HEK293T (cell line): ENCODE data around the gene COL23A1.

Source experiments
- CTCF ChIA-PET: fragments of 350-600 bp; formaldehyde crosslinking; extraction: SDS; loops from one replicate; lab custom pipeline; 2021; ENCODE audit warnings: antibody characterized with exemption, inconsistent platforms; lab: Yijun Ruan, JAX
- POLR2A ChIA-PET: fragments of 350-600 bp; formaldehyde crosslinking; extraction: SDS; loops from one replicate; lab custom pipeline; 2020; ENCODE audit warnings: antibody characterized with exemption, inconsistent platforms; lab: Yijun Ruan, JAX
- DNase-seq: peaks from one replicate; pipeline ENCODE4 v3.0.0; 2012; ENCODE audit warnings: mixed read lengths; ENCODE audit errors: extremely low spot score
- ARNT ChIP-seq: fragments of 450-650 bp; IDR thresholded peaks from 2 replicates; pipeline ENCODE4 v1.6.1; 2017; ENCODE audit warnings: mild to moderate bottlenecking
- BHLHE40 ChIP-seq: fragments of 450-650 bp; IDR thresholded peaks from 2 replicates; pipeline ENCODE4 v1.6.1; 2016; ENCODE audit warnings: mild to moderate bottlenecking, moderate library complexity, borderline replicate concordance
- CTBP1 ChIP-seq: fragments of 450-650 bp; IDR thresholded peaks from 2 replicates; pipeline ENCODE4 v1.6.1; 2016; ENCODE audit warnings: borderline replicate concordance
- ELF4 ChIP-seq: fragments of 450-650 bp; IDR thresholded peaks from 2 replicates; pipeline ENCODE4 v1.6.1; 2017; ENCODE audit warnings: antibody characterized with exemption
- FOXA1 ChIP-seq: fragments of 450-650 bp; IDR thresholded peaks from 2 replicates; pipeline ENCODE4 v1.6.1; 2016; ENCODE audit warnings: mild to moderate bottlenecking
- FOXK2 ChIP-seq: fragments of 450-650 bp; IDR thresholded peaks from 2 replicates; pipeline ENCODE4 v1.6.1; 2016; ENCODE audit warnings: mild to moderate bottlenecking
- FOXM1 ChIP-seq: fragments of 450-650 bp; IDR thresholded peaks from 2 replicates; pipeline ENCODE4 v1.6.1; 2017; ENCODE audit warnings: mild to moderate bottlenecking, borderline replicate concordance
- HDGF ChIP-seq: fragments of 450-650 bp; IDR thresholded peaks from 2 replicates; pipeline ENCODE4 v1.6.1; 2017; ENCODE audit warnings: antibody characterized with exemption, borderline replicate concordance
- L3MBTL2 ChIP-seq: fragments of 450-650 bp; conservative IDR thresholded peaks from 2 replicates; pipeline ENCODE4 v1.6.1; 2016; ENCODE audit warnings: mild to moderate bottlenecking
- LEF1 ChIP-seq: fragments of 450-650 bp; IDR thresholded peaks from 2 replicates; pipeline ENCODE4 v1.6.1; 2017; ENCODE audit warnings: mild to moderate bottlenecking, borderline replicate concordance
- NFRKB ChIP-seq: fragments of 450-650 bp; IDR thresholded peaks from 2 replicates; pipeline ENCODE4 v1.6.1; 2016; ENCODE audit warnings: mild to moderate bottlenecking, moderate library complexity
- SP1 ChIP-seq: fragments of 450-650 bp; IDR thresholded peaks from 2 replicates; pipeline ENCODE4 v1.6.1; 2017
- SUZ12 ChIP-seq: fragments of 450-650 bp; IDR thresholded peaks from 2 replicates; pipeline ENCODE4 v1.6.1; 2016; ENCODE audit warnings: mild to moderate bottlenecking
- TARDBP ChIP-seq: fragments of 450-650 bp; IDR thresholded peaks from 2 replicates; pipeline ENCODE4 v1.6.1; 2016
- ZNF384 ChIP-seq: fragments of 450-650 bp; IDR thresholded peaks from 2 replicates; pipeline ENCODE4 v1.6.1; 2016
- TF ChIP-seq, protein P1 (sequence below): fragments of 450-650 bp; IDR thresholded peaks from 2 replicates; pipeline ENCODE4 v1.6.1; 2016

The COL23A1 gene

DNA sequence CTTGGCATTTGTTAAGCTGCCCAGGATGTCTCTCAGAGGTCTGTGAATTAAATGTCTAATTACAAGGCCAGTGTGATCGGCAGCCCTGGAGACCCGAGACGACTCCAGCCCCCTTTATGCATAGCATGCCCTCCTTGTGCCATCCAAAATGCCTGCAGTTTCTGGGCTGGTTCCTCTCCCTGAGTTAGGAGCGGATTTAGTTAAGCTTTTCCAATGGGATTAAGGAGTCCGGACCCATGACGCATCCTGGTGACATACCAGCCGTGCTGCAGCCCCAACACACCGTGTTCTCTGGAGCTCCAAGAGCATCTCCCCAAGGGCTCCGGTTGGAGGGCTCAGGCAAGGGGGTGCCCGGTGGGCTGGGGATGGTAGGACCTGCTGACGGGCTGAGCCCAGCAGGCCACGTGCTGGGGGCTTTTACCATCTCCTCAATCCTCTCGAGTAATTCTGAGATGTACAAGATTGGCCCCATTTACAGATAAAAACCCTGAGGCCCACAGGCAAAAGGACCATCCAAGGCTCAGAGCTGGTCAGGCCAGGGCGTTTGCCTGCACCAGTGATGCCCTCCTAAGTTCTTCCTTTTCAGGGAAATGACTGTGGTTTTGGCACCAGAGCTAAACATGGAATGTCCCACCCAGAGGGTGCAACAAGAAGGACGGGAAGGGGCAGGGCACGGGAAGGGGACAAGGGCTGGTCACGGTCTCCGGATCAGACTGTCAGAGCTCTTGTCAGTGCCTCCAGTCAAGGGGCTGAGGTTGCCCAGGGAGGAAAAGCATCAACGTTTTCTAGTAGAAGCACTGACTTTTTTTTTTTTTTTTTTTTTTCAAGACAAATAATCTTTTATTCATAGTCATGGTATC, 275.0 kb downstream of the COL23A1 start:
- ChIA-PET POLR2A (no interaction called here), CTCF (interaction anchor here (0.5 kb wide), 1 partner anchor 35 kb away, joined by 3 read pairs; no protein-coding TSS in a partner anchor)
- TF ChIP-seq FOXM1: no peak
- no peak for DNase-seq

DNA sequence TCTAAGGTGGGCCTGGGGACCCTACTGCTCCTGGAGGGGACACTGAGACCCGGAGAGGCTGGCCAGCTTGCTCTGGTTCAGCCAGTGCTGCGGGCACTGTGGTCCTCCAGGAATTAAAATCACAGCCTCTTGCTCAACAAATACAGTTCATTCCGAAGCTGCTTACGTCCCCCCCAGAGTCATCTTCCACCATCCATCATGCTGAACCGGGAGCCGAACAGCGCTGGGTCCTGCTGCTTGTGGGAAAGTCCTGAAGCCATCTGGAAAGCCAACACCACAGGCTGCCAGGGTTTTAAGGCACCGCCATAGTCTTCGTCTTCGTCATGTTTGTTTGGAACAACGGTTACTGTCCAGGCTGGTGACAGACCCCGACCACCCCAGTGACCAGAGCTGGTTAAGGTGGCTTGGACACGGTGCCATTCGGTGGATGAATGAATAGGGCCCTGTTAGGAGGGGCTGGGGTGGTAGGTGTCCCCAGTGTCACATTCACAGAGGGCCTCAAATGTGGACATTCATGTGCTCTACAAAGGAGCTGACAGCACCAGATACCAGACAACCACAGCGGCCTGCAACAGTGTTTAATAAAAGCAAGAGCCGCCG, 276.0 kb downstream of the COL23A1 start:
- ChIA-PET CTCF (no interaction called here), POLR2A (no interaction called here)
- no peak for DNase-seq
- TF ChIP-seq NFRKB: no peak
- TF ChIP-seq CTBP1: no peak
- TF ChIP-seq HDGF: no peak
- no peak for TF ChIP-seq ARNT
- TF ChIP-seq LEF1: no peak
- no peak for TF ChIP-seq FOXA1
- no peak for TF ChIP-seq FOXM1

- no peak for DNase-seq
- ChIA-PET POLR2A (no interaction called here), CTCF (no interaction called here)
- TF ChIP-seq FOXM1 (no peak), TARDBP (no peak), BHLHE40 (no peak), SUZ12 (no peak), NFRKB (no peak), ARNT (no peak), FOXA1 (no peak), LEF1 (no peak), HDGF (no peak), L3MBTL2 (no peak), ELF4 (no peak)
Measured at GRCh38 chr5:178313316-178313715, 276.9 kb downstream of the COL23A1 start.

DNA sequence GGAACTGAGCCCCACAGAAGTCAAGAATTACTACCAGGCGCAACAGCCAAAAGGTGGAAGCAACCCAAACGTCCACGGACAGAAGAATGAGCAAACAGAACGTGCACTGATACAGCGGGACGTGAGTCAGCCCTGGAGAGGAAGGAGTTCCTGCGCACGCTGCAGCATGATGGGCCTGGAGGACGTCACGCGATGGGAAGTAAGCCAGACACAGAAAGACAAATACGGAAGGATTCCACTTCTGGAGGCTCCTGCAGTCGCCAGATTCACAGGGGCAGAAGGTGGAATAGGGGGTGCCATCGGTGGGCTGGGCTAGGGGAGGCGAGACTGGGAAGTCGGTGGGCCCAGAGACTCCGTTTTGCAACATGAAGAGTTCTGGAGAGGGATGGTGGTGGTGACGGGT, 277.3 kb downstream of the COL23A1 start:
- no peak for DNase-seq
- TF ChIP-seq FOXA1: no peak
- no peak for TF ChIP-seq L3MBTL2
- no peak for TF ChIP-seq FOXK2
- TF ChIP-seq SUZ12: no peak
- TF ChIP-seq SP1: no peak
- no peak for TF ChIP-seq ZNF384
- no peak for TF ChIP-seq CTBP1
- TF ChIP-seq, protein P1, sequence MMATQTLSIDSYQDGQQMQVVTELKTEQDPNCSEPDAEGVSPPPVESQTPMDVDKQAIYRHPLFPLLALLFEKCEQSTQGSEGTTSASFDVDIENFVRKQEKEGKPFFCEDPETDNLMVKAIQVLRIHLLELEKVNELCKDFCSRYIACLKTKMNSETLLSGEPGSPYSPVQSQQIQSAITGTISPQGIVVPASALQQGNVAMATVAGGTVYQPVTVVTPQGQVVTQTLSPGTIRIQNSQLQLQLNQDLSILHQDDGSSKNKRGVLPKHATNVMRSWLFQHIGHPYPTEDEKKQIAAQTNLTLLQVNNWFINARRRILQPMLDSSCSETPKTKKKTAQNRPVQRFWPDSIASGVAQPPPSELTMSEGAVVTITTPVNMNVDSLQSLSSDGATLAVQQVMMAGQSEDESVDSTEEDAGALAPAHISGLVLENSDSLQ: no peak
- TF ChIP-seq FOXM1: no peak
- TF ChIP-seq ARNT: no peak
- TF ChIP-seq HDGF: no peak
- no peak for TF ChIP-seq NFRKB
- no peak for TF ChIP-seq BHLHE40
- no peak for TF ChIP-seq ELF4
- TF ChIP-seq TARDBP: no peak
- ChIA-PET CTCF (no interaction called here), POLR2A (no interaction called here)

DNA sequence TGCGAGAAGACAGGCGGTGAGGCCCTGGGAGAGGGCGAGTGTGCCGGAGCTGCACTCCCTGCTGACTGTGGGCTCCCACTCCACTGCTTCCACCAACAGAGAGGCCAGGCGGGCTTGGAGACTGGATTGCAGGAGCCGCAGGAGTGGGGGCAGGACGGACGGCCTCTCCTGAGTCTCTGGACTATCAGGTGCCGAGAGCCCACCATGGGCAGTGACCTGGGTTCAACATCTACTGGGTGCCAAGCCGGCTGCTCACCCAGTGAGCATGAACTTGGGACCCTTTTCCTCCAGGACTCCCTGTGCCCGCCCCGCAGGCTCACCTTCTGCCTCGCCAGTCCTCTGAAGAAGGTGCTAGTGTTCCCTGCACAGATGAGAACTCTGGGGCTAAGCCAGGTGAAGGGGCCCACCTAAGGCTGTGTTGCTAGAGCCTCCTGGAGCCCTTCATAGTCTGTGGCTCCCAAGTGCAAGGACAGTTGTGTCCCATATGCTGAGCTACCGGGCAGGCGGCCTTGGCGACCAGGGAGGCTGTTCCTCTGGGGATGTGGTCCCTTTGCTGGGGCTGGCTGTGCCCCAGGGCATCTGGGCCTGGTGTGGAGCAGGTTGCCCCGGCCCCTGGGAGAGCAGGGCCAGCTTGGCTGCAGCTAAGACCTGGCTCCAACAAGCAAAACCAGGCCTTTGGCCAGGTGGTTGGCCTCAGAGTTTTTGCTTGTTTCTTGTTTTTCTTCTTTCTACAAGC, 279.9 kb downstream of the COL23A1 start:
- POLR2A ChIA-PET: no interaction called here
- TF ChIP-seq FOXA1 (no peak), FOXK2 (no peak), SP1 (no peak), NFRKB (no peak), LEF1 (no peak), SUZ12 (no peak), ZNF384 (no peak), CTBP1 (no peak)
- TF ChIP-seq, protein P1: no peak
- CTCF ChIA-PET: no interaction called here
- no peak for DNase-seq

DNA sequence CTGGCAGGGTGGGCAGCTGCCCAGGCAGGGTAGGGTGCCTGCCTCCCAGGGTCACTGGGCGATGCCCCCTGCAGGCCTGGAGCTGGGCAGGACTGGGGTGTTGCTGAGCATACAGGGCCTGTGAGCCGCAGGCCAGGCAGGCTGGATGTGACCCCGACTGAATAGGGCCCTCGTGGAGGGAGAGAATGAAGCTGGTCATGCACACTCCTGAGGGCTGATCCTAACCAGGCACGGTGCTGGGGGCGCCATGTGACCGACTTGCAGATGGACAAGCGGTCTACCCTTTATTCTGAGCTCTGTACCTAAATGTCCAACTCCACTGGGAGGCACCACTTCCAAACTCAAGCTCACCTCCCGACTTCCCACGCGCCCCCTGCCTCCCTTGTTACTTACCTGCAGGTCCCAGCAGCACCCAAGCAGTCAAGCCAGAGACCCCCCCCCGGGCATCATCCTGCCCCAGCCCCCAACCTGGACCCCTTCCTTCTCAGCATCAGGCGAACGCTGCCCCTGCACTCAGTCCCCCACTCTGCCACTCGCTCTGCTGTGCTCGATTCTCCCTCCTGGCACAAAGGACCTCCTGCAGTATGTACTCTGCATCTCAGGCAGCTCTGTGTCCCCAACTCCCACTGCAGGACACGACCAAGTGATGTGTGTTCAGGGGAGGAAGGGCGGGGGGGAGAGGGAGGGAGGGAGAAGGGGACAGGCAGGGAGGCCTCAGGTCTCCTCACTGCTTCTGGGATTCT, 280.8 kb downstream of the COL23A1 start:
- CTCF ChIA-PET: no interaction called here
- TF ChIP-seq BHLHE40 (no peak), FOXA1 (no peak), ZNF384 (no peak), TARDBP (no peak), SP1 (no peak), LEF1 (no peak), ARNT (no peak), NFRKB (no peak), HDGF (no peak), FOXK2 (no peak), CTBP1 (no peak), L3MBTL2 (no peak), FOXM1 (no peak)
- TF ChIP-seq, protein P1: no peak
- no peak for DNase-seq
- POLR2A ChIA-PET: no interaction called here
